Measurements from ENCODE around the gene NPAS3. TPM values are rescaled to one million over a fixed set of nuclear protein-coding genes. Genes with fewer than 3 reads are reported as not detected.

Gene NPAS3
- total and polyA plus RNA-seq, 2 of the 8 experiments (the other 6 are each of a cell fraction or from before 2014, with no cell fraction given): 0.11 to 0.60 TPM

- Histone ChIP-seq H4K8ac (ENCODE audit: extremely low read depth, insufficient read depth, low read length) (no peak overlapping the region), H2BK120ac (replicated peaks; ENCODE audit: low read depth, low read length) (no peak overlapping the region), H2BK15ac (ENCODE audit: low read length) (no peak overlapping the region), H3K79me2 (ENCODE audit: control insufficient read depth in 1 of 2, insufficient read depth in 2 of 2, low read length in 2 of 2) (no peaks in the 10 kb centered on the region), H3K4me2 (ENCODE audit: insufficient read depth in 1 of 2, low read depth in 2 of 2, low read length in 2 of 2) (no peak overlapping the region), H3K23ac (ENCODE audit: insufficient read length) (no peak overlapping the region), H3K27me3 (replicated peaks in 1 of 4; ENCODE audit: control insufficient read depth in 3 of 4, extremely low read depth in 1 of 4, insufficient read depth in 3 of 4, low read length in 3 of 4) (no peaks in the 10 kb centered on the region), H3K4ac (replicated peaks; ENCODE audit: insufficient read length, low read depth, low read length) (no peak overlapping the region), H2BK20ac (ENCODE audit: low read length) (no peak overlapping the region), H3K9me3 (ENCODE audit: insufficient read depth in 2 of 2, low read depth in 1 of 2, low read length in 1 of 2) (no peaks in the 10 kb centered on the region), H3K23me2 (ENCODE audit: low read depth, low read length) (no peaks in the 10 kb centered on the region), H3K36me3 (ENCODE audit: control insufficient read depth in 2 of 4, insufficient read depth in 4 of 4, low read length in 3 of 4) (no peaks in the 10 kb centered on the region), H2AFZ (ENCODE audit: low read length) (no peak overlapping the region), H4K20me1 (replicated peaks in 1 of 2; ENCODE audit: control insufficient read depth in 1 of 2, insufficient read depth in 2 of 2, low read length in 2 of 2) (no peaks in the 10 kb centered on the region), H3K9ac (replicated peaks in 1 of 4; ENCODE audit: extremely low read depth in 1 of 4, low read depth in 3 of 4, low read length in 3 of 4) (no peak overlapping the region), H2BK5ac (ENCODE audit: low read depth, low read length) (no peak overlapping the region), H3K4me1 (replicated peaks in 1 of 4; ENCODE audit: control insufficient read depth in 3 of 4, insufficient read depth in 4 of 4, low read length in 3 of 4) (peaks cover 0 to under 1% (median under 1%) of the 10 kb centered on the region in 4 experiments; a peak in 2 of 7 replicates), H3K14ac (ENCODE audit: insufficient read length) (no peak overlapping the region), H2BK12ac (ENCODE audit: low read depth, low read length) (no peak overlapping the region), H3K4me3 (ENCODE audit: extremely low read depth in 1 of 4, insufficient read depth in 2 of 4, low read depth in 3 of 4, low read length in 4 of 4) (no peak overlapping the region), H3K27ac (ENCODE audit: low read depth, low read length) (no peak overlapping the region), H2AK5ac (ENCODE audit: low read depth, low read length) (no peak overlapping the region), H4K91ac (replicated peaks; ENCODE audit: insufficient read length, low read length) (no peak overlapping the region), H3K56ac (replicated peaks; ENCODE audit: insufficient read length, low read depth, low read length) (no peak overlapping the region), H3K79me1 (ENCODE audit: low read depth, low read length) (no peaks in the 10 kb centered on the region), H4K5ac (ENCODE audit: insufficient read length, low read depth, low read length) (no peak overlapping the region), H3K18ac (ENCODE audit: extremely low read depth, low read length) (no peak overlapping the region)
- no peak for DNase-seq (ENCODE audit: low read depth in 1 of 2, low spot score in 2 of 2)
- CTCF ChIA-PET (ENCODE audit: partially characterized antibody): no interaction called here
- POLR2A ChIA-PET (ENCODE audit: partially characterized antibody): no interaction called here
- no peak for TF ChIP-seq USF2 (IDR thresholded peaks at IDR 0.05; ENCODE audit: low read length)
- no peak for TF ChIP-seq SIN3A (conservative IDR thresholded peaks at IDR 0.05 in 1 of 2, IDR thresholded peaks at IDR 0.05 in 1 of 2; ENCODE audit: low read depth in 1 of 2, low read length in 2 of 2)
- TF ChIP-seq POU5F1 (IDR thresholded peaks at IDR 0.05; ENCODE audit: low read depth, low read length): no peak
- no peak for TF ChIP-seq SIRT6 (IDR thresholded peaks at IDR 0.05; ENCODE audit: low read length)
- no peak for TF ChIP-seq EP300 (IDR thresholded peaks at IDR 0.05; ENCODE audit: borderline replicate concordance in 1 of 2, low read depth in 2 of 2, low read length in 2 of 2)
- no peak for TF ChIP-seq HDAC6 (IDR thresholded peaks at IDR 0.05; ENCODE audit: low read depth, low read length)
- FAIRE-seq: no peak
- 97% methylated on average over 3 of the region's 3 CpGs; no CpG with 5 or more reads in 1 of the 2 experiments for WGBS, 2 experiments (ENCODE audit: extremely low coverage in 1 of 2, insufficient coverage in 1 of 2, insufficient read length in 1 of 2, insufficient replicate concordance in 2 of 2, low coverage in 1 of 2, low lambda C conversion rate in 2 of 2, missing lambda C conversion rate in 1 of 2)
Measured at GRCh38 chr14:33280646-33281045, 342.0 kb downstream of the NPAS3 start.

Data from H1 (cell line).